HEK293 (cell line): ENCODE data around the gene GNG4.

Experiments
- EGR2 ChIP-seq: fragments of 450-650 bp; formaldehyde crosslinking; IDR thresholded peaks from 2 replicates; pipeline ENCODE4 v1.5.1; 2016; ENCODE audit warnings: low read depth, missing biosample characterization, missing genetic modification characterization
- KLF16 ChIP-seq: fragments of 450-650 bp; formaldehyde crosslinking; IDR thresholded peaks from 2 replicates; pipeline ENCODE4 v1.5.1; 2017; ENCODE audit warnings: missing biosample characterization, missing genetic modification characterization
- KLF8 ChIP-seq: fragments of 450-650 bp; formaldehyde crosslinking; IDR thresholded peaks from 2 replicates; pipeline ENCODE4 v1.5.1; 2016; ENCODE audit warnings: missing biosample characterization, missing genetic modification characterization
- MEIS1 ChIP-seq: sonication (generic); formaldehyde crosslinking; IDR thresholded peaks from 2 replicates; pipeline ENCODE4 v1.8.1; 2022; ENCODE audit warnings: missing genetic modification reagents, mild to moderate bottlenecking, borderline replicate concordance
- REPIN1 ChIP-seq: fragments of 450-650 bp; formaldehyde crosslinking; IDR thresholded peaks from 2 replicates; pipeline ENCODE4 v1.5.1; 2017; ENCODE audit warnings: missing biosample characterization, missing genetic modification characterization, low read depth
- ZNF10 ChIP-seq: fragments of 450-650 bp; formaldehyde crosslinking; IDR thresholded peaks from 2 replicates; pipeline ENCODE4 v1.5.1; 2017; ENCODE audit warnings: missing biosample characterization, missing genetic modification characterization
- ZNF239 ChIP-seq: fragments of 450-650 bp; formaldehyde crosslinking; IDR thresholded peaks from 2 replicates; pipeline ENCODE4 v1.5.1; 2016; ENCODE audit warnings: missing biosample characterization, missing genetic modification characterization
- ZNF24 ChIP-seq: fragments of 450-650 bp; formaldehyde crosslinking; IDR thresholded peaks from 2 replicates; pipeline ENCODE4 v1.5.1; 2016; ENCODE audit warnings: missing biosample characterization, missing genetic modification characterization
- ZNF404 ChIP-seq: fragments of 450-650 bp; formaldehyde crosslinking; IDR thresholded peaks from 2 replicates; pipeline ENCODE4 v1.5.1; 2017; ENCODE audit warnings: missing biosample characterization, missing genetic modification characterization
- ZNF433 ChIP-seq: fragments of 450-650 bp; formaldehyde crosslinking; IDR thresholded peaks from 2 replicates; pipeline ENCODE4 v1.5.1; 2016; ENCODE audit warnings: missing biosample characterization, missing genetic modification characterization, low read depth
- ZNF501 ChIP-seq: fragments of 450-650 bp; formaldehyde crosslinking; IDR thresholded peaks from 2 replicates; pipeline ENCODE4 v1.5.1; 2016; ENCODE audit warnings: missing biosample characterization, missing genetic modification characterization
- ZNF529 ChIP-seq: fragments of 450-650 bp; formaldehyde crosslinking; IDR thresholded peaks from 2 replicates; pipeline ENCODE4 v1.5.1; 2017; ENCODE audit warnings: missing genetic modification characterization, missing biosample characterization; ENCODE audit not compliant: insufficient replicate concordance
- ZNF558 ChIP-seq: fragments of 450-650 bp; formaldehyde crosslinking; IDR thresholded peaks from 2 replicates; pipeline ENCODE4 v1.5.1; 2016; ENCODE audit warnings: missing biosample characterization, missing genetic modification characterization
- ZNF600 ChIP-seq: fragments of 450-650 bp; formaldehyde crosslinking; IDR thresholded peaks from 2 replicates; pipeline ENCODE4 v1.5.1; 2016; ENCODE audit warnings: missing biosample characterization, missing genetic modification characterization
- ZNF658 ChIP-seq: fragments of 450-650 bp; formaldehyde crosslinking; IDR thresholded peaks from 2 replicates; pipeline ENCODE4; 2016; ENCODE audit warnings: missing biosample characterization, missing genetic modification characterization
- ZNF664 ChIP-seq: fragments of 450-650 bp; formaldehyde crosslinking; IDR thresholded peaks from 2 replicates; pipeline ENCODE4 v1.5.1; 2016; ENCODE audit warnings: missing biosample characterization, missing genetic modification characterization
- TF ChIP-seq, protein P1 (sequence below): fragments of 450-650 bp; formaldehyde crosslinking; IDR thresholded peaks from 2 replicates; pipeline ENCODE4 v1.5.1; 2016; ENCODE audit warnings: missing biosample characterization, missing genetic modification characterization
- TF ChIP-seq, protein P2 (sequence below): IDR thresholded peaks from 2 replicates; pipeline ENCODE4 v1.6.1; 2011; ENCODE audit warnings: mild to moderate bottlenecking, low read depth, low read length, borderline replicate concordance
- TF ChIP-seq, protein P3 (sequence below): fragments of 450-650 bp; formaldehyde crosslinking; IDR thresholded peaks from 2 replicates; pipeline ENCODE4 v1.5.1; 2016; ENCODE audit warnings: missing biosample characterization, missing genetic modification characterization
- TF ChIP-seq, protein P4 (sequence below): fragments of 450-650 bp; formaldehyde crosslinking; IDR thresholded peaks from 2 replicates; pipeline ENCODE4 v1.5.1; 2016; ENCODE audit warnings: missing biosample characterization, missing genetic modification characterization, borderline replicate concordance
- TF ChIP-seq, protein P5 (sequence below): fragments of 450-650 bp; formaldehyde crosslinking; IDR thresholded peaks from 2 replicates; pipeline ENCODE4 v1.5.1; 2017; ENCODE audit warnings: missing biosample characterization, mild to moderate bottlenecking, missing genetic modification characterization, moderate library complexity
- TF ChIP-seq, protein P6 (sequence below): fragments of 450-650 bp; formaldehyde crosslinking; IDR thresholded peaks from 2 replicates; pipeline ENCODE4 v1.5.1; 2016; ENCODE audit warnings: missing biosample characterization, missing genetic modification characterization, borderline replicate concordance

The GNG4 gene

GRCh38 chr1:235513495-235514366 lies 135.9 kb downstream of the GNG4 start (continued):
- TF ChIP-seq ZNF558 (tag by site-specific recombination) (no peak), ZNF658 (tag by site-specific recombination) (no peak), ZNF600 (tag by site-specific recombination) (no peak), MEIS1 (CRISPR knock-in tag) (no peak), ZNF664 (no peak), ZNF404 (tag by site-specific recombination) (no peak), ZNF239 (tag by site-specific recombination) (no peak), ZNF529 (tag by site-specific recombination) (no peak), KLF8 (tag by site-specific recombination) (no peak), ZNF501 (0 out of 2 replicates have a peak, but pooled peaks have one; percentile 28), ZNF24 (0 out of 2 replicates have a peak, but pooled peaks have one; percentile 11), REPIN1 (peak; percentile 20; the same call in 1 of the 2 replicates), KLF16 (tag by site-specific recombination) (no peak), ZNF10 (tag by site-specific recombination) (no peak), EGR2 (no peak), ZNF433 (tag by site-specific recombination) (no peak)
- TF ChIP-seq, protein P1, sequence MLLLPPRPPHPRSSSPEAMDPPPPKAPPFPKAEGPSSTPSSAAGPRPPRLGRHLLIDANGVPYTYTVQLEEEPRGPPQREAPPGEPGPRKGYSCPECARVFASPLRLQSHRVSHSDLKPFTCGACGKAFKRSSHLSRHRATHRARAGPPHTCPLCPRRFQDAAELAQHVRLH (tag by site-specific recombination) = no peak
- TF ChIP-seq, protein P2, sequence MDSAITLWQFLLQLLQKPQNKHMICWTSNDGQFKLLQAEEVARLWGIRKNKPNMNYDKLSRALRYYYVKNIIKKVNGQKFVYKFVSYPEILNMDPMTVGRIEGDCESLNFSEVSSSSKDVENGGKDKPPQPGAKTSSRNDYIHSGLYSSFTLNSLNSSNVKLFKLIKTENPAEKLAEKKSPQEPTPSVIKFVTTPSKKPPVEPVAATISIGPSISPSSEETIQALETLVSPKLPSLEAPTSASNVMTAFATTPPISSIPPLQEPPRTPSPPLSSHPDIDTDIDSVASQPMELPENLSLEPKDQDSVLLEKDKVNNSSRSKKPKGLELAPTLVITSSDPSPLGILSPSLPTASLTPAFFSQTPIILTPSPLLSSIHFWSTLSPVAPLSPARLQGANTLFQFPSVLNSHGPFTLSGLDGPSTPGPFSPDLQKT = no peak
- TF ChIP-seq, protein P3, sequence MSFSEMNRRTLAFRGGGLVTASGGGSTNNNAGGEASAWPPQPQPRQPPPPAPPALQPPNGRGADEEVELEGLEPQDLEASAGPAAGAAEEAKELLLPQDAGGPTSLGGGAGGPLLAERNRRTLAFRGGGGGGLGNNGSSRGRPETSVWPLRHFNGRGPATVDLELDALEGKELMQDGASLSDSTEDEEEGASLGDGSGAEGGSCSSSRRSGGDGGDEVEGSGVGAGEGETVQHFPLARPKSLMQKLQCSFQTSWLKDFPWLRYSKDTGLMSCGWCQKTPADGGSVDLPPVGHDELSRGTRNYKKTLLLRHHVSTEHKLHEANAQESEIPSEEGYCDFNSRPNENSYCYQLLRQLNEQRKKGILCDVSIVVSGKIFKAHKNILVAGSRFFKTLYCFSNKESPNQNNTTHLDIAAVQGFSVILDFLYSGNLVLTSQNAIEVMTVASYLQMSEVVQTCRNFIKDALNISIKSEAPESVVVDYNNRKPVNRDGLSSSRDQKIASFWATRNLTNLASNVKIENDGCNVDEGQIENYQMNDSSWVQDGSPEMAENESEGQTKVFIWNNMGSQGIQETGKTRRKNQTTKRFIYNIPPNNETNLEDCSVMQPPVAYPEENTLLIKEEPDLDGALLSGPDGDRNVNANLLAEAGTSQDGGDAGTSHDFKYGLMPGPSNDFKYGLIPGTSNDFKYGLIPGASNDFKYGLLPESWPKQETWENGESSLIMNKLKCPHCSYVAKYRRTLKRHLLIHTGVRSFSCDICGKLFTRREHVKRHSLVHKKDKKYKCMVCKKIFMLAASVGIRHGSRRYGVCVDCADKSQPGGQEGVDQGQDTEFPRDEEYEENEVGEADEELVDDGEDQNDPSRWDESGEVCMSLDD (tag by site-specific recombination) = no peak
- TF ChIP-seq, protein P4, sequence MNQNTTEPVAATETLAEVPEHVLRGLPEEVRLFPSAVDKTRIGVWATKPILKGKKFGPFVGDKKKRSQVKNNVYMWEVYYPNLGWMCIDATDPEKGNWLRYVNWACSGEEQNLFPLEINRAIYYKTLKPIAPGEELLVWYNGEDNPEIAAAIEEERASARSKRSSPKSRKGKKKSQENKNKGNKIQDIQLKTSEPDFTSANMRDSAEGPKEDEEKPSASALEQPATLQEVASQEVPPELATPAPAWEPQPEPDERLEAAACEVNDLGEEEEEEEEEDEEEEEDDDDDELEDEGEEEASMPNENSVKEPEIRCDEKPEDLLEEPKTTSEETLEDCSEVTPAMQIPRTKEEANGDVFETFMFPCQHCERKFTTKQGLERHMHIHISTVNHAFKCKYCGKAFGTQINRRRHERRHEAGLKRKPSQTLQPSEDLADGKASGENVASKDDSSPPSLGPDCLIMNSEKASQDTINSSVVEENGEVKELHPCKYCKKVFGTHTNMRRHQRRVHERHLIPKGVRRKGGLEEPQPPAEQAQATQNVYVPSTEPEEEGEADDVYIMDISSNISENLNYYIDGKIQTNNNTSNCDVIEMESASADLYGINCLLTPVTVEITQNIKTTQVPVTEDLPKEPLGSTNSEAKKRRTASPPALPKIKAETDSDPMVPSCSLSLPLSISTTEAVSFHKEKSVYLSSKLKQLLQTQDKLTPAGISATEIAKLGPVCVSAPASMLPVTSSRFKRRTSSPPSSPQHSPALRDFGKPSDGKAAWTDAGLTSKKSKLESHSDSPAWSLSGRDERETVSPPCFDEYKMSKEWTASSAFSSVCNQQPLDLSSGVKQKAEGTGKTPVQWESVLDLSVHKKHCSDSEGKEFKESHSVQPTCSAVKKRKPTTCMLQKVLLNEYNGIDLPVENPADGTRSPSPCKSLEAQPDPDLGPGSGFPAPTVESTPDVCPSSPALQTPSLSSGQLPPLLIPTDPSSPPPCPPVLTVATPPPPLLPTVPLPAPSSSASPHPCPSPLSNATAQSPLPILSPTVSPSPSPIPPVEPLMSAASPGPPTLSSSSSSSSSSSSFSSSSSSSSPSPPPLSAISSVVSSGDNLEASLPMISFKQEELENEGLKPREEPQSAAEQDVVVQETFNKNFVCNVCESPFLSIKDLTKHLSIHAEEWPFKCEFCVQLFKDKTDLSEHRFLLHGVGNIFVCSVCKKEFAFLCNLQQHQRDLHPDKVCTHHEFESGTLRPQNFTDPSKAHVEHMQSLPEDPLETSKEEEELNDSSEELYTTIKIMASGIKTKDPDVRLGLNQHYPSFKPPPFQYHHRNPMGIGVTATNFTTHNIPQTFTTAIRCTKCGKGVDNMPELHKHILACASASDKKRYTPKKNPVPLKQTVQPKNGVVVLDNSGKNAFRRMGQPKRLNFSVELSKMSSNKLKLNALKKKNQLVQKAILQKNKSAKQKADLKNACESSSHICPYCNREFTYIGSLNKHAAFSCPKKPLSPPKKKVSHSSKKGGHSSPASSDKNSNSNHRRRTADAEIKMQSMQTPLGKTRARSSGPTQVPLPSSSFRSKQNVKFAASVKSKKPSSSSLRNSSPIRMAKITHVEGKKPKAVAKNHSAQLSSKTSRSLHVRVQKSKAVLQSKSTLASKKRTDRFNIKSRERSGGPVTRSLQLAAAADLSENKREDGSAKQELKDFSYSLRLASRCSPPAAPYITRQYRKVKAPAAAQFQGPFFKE (tag by site-specific recombination) = no peak
- TF ChIP-seq, protein P5, sequence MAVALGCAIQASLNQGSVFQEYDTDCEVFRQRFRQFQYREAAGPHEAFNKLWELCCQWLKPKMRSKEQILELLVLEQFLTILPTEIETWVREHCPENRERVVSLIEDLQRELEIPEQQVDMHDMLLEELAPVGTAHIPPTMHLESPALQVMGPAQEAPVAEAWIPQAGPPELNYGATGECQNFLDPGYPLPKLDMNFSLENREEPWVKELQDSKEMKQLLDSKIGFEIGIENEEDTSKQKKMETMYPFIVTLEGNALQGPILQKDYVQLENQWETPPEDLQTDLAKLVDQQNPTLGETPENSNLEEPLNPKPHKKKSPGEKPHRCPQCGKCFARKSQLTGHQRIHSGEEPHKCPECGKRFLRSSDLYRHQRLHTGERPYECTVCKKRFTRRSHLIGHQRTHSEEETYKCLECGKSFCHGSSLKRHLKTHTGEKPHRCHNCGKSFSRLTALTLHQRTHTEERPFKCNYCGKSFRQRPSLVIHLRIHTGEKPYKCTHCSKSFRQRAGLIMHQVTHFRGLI = peak; percentile 19; the same call in 1 of the 2 replicates
- TF ChIP-seq, protein P6, sequence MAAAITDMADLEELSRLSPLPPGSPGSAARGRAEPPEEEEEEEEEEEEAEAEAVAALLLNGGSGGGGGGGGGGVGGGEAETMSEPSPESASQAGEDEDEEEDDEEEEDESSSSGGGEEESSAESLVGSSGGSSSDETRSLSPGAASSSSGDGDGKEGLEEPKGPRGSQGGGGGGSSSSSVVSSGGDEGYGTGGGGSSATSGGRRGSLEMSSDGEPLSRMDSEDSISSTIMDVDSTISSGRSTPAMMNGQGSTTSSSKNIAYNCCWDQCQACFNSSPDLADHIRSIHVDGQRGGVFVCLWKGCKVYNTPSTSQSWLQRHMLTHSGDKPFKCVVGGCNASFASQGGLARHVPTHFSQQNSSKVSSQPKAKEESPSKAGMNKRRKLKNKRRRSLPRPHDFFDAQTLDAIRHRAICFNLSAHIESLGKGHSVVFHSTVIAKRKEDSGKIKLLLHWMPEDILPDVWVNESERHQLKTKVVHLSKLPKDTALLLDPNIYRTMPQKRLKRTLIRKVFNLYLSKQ (tag by site-specific recombination) = no peak
